OCI-LY1 (cell line): ENCODE results near the gene MAT1A.
"Not testable (repeated sequence)": the region's sequence is repeated elsewhere in the genome, so short reads cannot be mapped to it uniquely, and the experiment has no call there.

ENCODE experiments used
- H2AFZ ChIP-seq: fragments of 200-600 bp; sonication (generic), shearing (Covaris generic); 2 replicates; pipeline ENCODE4 v1.6.0; 2014; ENCODE audit warnings: antibody characterized with exemption, mild to moderate bottlenecking, low read length
- H3F3A ChIP-seq: fragments of 200-600 bp; sonication (generic), shearing (Covaris generic); 2 replicates; pipeline ENCODE4 v1.6.0; 2014; ENCODE audit warnings: mild to moderate bottlenecking, antibody characterized with exemption, low read length, moderate library complexity; ENCODE audit not compliant: insufficient read depth
- H3K27ac ChIP-seq: fragments of 200-600 bp; sonication (generic); 2 replicates; pipeline ENCODE4 v1.5.1; 2014; ENCODE audit warnings: low read length, mixed run types, mild to moderate bottlenecking, low read depth; ENCODE audit not compliant: poor library complexity, severe bottlenecking
- H3K27me3 ChIP-seq: fragments of 200-600 bp; sonication (generic); 2 replicates; pipeline ENCODE4 v1.6.0; 2014; ENCODE audit warnings: antibody characterized with exemption, mild to moderate bottlenecking, low read length, moderate library complexity; ENCODE audit not compliant: insufficient read depth
- H3K36me3 ChIP-seq: fragments of 200-600 bp; sonication (generic); 2 replicates; pipeline ENCODE4 v1.6.1; 2014; ENCODE audit warnings: mild to moderate bottlenecking, antibody characterized with exemption, low read length, moderate library complexity, mixed read lengths; ENCODE audit not compliant: insufficient read depth
- H3K4me1 ChIP-seq: fragments of 200-600 bp; sonication (generic); 2 replicates; pipeline ENCODE4 v1.5.1; 2014; ENCODE audit warnings: mild to moderate bottlenecking, low read length, moderate library complexity; ENCODE audit not compliant: insufficient read depth, severe bottlenecking
- H3K4me2 ChIP-seq: fragments of 200-600 bp; sonication (generic), shearing (Covaris generic); 2 replicates; pipeline ENCODE4 v1.6.1; 2014; ENCODE audit warnings: low read length
- H3K4me3 ChIP-seq: fragments of 200-600 bp; sonication (generic); 2 replicates; pipeline ENCODE4 v1.5.1; 2014; ENCODE audit warnings: low read length, low read depth, mild to moderate bottlenecking, mixed read lengths; ENCODE audit not compliant: poor library complexity, severe bottlenecking
- H3K79me2 ChIP-seq: fragments of 200-600 bp; shearing (Covaris generic); 2 replicates; pipeline ENCODE4 v1.6.1; 2016; ENCODE audit warnings: mixed run types, low read length, mixed read lengths; ENCODE audit not compliant: insufficient read depth
- H3K9ac ChIP-seq: fragments of 200-600 bp; sonication (generic), shearing (Covaris generic); 2 replicates; pipeline ENCODE4 v1.6.1; 2014; ENCODE audit warnings: mild to moderate bottlenecking, low read length, mixed read lengths
- H3K9me2 ChIP-seq: fragments of 200-600 bp; sonication (generic), shearing (Covaris generic); 2 replicates; pipeline ENCODE4 v1.6.1; 2014; ENCODE audit warnings: low read depth, mild to moderate bottlenecking, low read length, mixed read lengths
- H3K9me3 ChIP-seq: fragments of 200-600 bp; shearing (Covaris generic); 2 replicates; pipeline ENCODE4 v1.6.1; 2014; ENCODE audit warnings: low read length, mixed read lengths
- H4K20me1 ChIP-seq: fragments of 200-600 bp; sonication (generic), shearing (Covaris generic); 2 replicates; pipeline ENCODE4 v1.6.0; 2016; ENCODE audit warnings: mild to moderate bottlenecking, low read length; ENCODE audit not compliant: insufficient read depth

MAT1A gene

DNA sequence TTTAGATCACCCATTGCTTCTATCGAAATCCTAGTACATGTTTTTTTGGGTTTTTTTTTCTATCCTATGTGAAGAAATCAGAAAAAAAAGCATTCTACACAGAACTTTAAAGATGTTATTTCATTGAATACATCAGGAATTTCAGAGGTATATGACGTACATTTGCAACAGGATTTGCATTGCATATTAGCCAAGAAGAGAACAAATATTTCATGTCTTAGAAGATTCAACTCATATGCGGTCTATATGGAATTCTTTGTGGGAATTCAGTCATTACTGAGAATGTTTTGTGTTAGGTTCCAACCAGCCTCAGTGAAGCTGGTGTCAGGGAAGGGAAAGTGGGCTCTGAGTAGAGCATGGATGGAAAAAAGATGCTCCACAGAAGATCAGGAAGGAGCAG is 45.1 kb downstream of the MAT1A start:
- H3K9me2 ChIP-seq: not testable (repeated sequence)

DNA sequence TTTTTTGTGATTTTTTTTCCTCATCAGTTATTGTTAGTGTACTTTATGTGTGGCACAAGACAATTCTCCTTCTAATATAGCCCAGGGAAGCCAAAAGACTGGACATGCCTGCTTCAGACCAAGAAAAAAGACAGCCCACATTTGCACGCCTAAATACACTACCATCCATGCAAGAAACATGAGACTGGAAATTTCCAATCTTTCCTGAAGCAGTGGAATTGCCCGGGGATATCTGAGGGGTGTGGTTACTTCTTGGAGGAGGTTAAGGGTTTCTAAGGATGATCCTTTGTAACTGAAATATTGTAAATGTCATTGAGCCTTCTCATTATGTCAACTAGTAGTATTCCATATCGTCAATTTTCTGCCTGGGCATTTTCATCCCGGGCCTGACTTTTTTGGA is 47.1 kb downstream of the MAT1A start:
- not testable (repeated sequence) for H4K20me1 ChIP-seq, H3K4me1 ChIP-seq, H3K4me3 ChIP-seq, H3K27me3 ChIP-seq, H3K36me3 ChIP-seq, H3K9ac ChIP-seq, H3K27ac ChIP-seq, H2AFZ ChIP-seq, H3K79me2 ChIP-seq, H3K9me2 ChIP-seq, H3K9me3 ChIP-seq, H3F3A ChIP-seq, H3K4me2 ChIP-seq

More for the DNA sequence above, 45.1 kb downstream of the MAT1A start:
- H2AFZ ChIP-seq, H3K79me2 ChIP-seq, H3K9ac ChIP-seq, H3K4me1 ChIP-seq, H3K9me3 ChIP-seq, H3F3A ChIP-seq, H3K27me3 ChIP-seq, H3K36me3 ChIP-seq, H3K4me2 ChIP-seq, H4K20me1 ChIP-seq, H3K27ac ChIP-seq, H3K4me3 ChIP-seq: not testable (repeated sequence)

DNA sequence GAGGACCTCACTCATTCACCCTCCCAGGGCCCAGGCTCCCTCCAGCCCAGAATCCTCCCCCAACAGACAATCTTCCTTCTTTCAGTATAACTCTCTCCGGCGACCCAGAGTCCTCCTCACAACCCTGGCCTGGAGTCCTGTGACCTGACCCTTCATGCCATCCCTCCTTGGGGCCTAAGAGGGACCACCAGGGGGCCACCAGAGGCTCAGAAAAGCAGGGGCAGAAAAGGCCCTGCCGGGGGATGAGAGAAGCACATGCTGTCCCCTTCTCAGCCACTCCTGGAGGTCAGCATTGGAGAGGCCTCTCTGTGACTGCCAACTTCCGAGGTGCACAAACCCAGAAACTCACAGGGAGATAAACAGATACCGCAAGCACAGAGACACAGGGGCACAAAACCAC is 53.0 kb downstream of the MAT1A start:
- H3K79me2 ChIP-seq, H4K20me1 ChIP-seq, H3K27ac ChIP-seq, H3K9me3 ChIP-seq, H3K4me1 ChIP-seq, H3K9me2 ChIP-seq, H3K27me3 ChIP-seq, H2AFZ ChIP-seq, H3F3A ChIP-seq, H3K4me3 ChIP-seq, H3K4me2 ChIP-seq, H3K36me3 ChIP-seq, H3K9ac ChIP-seq: not testable (repeated sequence)

DNA sequence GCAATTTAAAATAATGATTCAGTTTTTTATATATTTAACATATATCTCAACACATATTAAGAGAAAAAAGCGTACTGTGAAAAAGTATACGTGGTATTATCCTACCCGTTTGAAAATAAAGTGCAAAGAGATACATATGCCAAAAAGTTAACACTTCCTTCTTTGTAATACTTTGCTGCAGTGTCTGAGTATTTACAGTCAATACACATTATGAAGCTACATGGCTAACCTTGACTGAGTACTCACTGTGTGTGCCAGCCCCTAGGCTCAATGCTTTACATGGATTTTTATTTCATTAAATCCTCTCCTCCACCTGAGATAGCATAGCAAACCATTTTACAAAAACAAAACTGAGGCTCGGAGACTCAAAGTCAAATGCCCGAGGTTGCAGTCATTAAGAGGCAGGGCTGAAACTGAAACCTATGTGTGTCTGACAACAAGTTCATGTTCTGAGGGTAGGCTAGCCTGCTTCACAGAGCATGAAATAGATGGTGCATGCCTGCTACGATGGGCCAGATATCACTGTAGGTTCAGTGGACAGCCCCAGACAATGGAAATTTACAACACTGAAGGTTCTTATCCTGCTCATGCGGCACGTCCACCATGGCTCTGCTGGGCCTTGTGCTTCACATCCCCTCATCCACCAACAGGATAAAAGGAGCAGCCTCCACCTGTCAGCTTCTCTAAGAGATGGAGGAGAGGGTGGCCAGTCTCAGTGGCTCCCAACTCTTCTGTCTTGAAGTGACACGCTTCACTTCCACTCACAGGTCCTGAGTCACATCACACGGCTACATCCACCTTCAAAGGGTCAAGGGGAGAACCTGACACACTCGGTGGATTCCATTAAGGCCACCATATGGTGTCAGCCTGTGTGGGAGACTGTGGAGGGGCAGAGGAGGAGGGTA is 54.9 kb downstream of the MAT1A start:
- H4K20me1 ChIP-seq, H2AFZ ChIP-seq, H3K27me3 ChIP-seq, H3K4me2 ChIP-seq, H3K9ac ChIP-seq, H3K4me1 ChIP-seq, H3K9me3 ChIP-seq, H3K79me2 ChIP-seq, H3K9me2 ChIP-seq, H3K27ac ChIP-seq, H3K36me3 ChIP-seq, H3K4me3 ChIP-seq, H3F3A ChIP-seq: not testable (repeated sequence)

DNA sequence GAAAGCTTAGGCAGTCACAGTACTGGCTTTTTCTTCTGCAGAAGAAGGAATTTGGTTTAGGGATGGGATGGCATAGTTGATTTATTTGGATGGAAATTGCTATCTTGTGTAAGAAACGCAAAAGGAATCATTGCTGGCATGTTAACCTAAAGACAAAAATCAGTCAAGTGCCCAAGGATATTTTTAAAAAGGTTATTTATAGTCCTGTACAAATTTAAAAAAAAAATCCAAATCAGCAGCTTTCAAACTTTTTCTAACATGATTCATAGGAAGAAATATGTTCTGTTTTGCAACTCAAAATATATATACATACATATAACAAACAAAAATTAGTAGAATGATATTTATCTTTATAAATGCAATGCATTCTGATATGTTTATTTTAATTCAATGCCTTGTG is 55.6 kb downstream of the MAT1A start:
- H3K4me2 ChIP-seq: not testable (repeated sequence)

DNA sequence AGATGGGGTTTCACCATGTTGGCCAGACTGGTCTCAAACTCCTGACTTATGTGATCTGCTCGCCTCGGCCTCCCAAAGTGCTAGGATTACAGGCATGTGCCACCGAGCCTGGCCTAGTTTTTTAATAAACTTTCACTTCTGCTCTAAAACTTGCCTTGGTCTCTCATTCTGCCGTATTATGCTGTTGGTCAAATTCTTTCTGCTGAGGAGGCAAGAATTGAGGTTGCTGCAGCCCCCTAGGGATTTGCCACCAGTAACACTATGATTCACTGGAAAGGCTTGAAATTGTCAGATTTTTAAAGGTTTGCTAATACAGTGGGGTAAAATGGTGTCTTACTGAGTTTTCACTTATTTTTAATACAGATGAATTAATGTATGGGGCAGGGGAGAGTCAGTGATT is 62.7 kb downstream of the MAT1A start:
- H3K36me3 ChIP-seq, H3K9ac ChIP-seq, H3K27ac ChIP-seq, H3K4me1 ChIP-seq, H3K79me2 ChIP-seq, H3F3A ChIP-seq, H3K9me2 ChIP-seq, H3K4me3 ChIP-seq, H3K9me3 ChIP-seq, H4K20me1 ChIP-seq, H2AFZ ChIP-seq, H3K27me3 ChIP-seq, H3K4me2 ChIP-seq: not testable (repeated sequence)

More for the DNA sequence above, 55.6 kb downstream of the MAT1A start:
- H3K4me1 ChIP-seq, H3K27me3 ChIP-seq, H2AFZ ChIP-seq, H3K9me2 ChIP-seq, H3K79me2 ChIP-seq, H3K36me3 ChIP-seq, H3K9ac ChIP-seq, H3K27ac ChIP-seq, H3K9me3 ChIP-seq, H3F3A ChIP-seq, H3K4me3 ChIP-seq, H4K20me1 ChIP-seq: not testable (repeated sequence)

DNA sequence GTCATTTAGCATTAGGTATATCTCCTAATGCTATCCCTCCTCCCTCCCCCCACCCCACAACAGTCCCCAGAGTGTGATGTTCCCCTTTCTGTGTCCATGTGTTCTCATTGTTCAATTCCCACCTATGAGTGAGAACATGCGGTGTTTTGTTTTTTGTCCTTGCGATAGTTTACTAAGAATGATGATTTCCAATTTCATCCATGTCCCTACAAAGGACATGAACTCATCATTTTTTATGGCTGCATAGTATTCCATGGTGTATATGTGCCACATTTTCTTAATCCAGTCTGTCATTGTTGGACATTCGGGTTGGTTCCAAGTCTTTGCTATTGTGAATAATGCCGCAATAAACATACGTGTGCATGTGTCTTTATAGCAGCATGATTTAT is 66.4 kb downstream of the MAT1A start:
- not testable (repeated sequence) for H3K27me3 ChIP-seq, H3K9ac ChIP-seq, H3K4me3 ChIP-seq, H3K9me2 ChIP-seq, H3K79me2 ChIP-seq, H3K36me3 ChIP-seq, H4K20me1 ChIP-seq, H3F3A ChIP-seq, H3K4me2 ChIP-seq, H3K9me3 ChIP-seq, H2AFZ ChIP-seq, H3K27ac ChIP-seq, H3K4me1 ChIP-seq
